NCI-H2196 treated with DMSO at 0.1 percent for 48 hours (cell line): ENCODE results near the gene HOXC10.

Experiments
- DNase-seq: peaks from one replicate; lab custom pipeline; 2025; ENCODE audit not compliant: unreplicated experiment; lab: John Stamatoyannopoulos, UW

Gene HOXC10

DNA sequence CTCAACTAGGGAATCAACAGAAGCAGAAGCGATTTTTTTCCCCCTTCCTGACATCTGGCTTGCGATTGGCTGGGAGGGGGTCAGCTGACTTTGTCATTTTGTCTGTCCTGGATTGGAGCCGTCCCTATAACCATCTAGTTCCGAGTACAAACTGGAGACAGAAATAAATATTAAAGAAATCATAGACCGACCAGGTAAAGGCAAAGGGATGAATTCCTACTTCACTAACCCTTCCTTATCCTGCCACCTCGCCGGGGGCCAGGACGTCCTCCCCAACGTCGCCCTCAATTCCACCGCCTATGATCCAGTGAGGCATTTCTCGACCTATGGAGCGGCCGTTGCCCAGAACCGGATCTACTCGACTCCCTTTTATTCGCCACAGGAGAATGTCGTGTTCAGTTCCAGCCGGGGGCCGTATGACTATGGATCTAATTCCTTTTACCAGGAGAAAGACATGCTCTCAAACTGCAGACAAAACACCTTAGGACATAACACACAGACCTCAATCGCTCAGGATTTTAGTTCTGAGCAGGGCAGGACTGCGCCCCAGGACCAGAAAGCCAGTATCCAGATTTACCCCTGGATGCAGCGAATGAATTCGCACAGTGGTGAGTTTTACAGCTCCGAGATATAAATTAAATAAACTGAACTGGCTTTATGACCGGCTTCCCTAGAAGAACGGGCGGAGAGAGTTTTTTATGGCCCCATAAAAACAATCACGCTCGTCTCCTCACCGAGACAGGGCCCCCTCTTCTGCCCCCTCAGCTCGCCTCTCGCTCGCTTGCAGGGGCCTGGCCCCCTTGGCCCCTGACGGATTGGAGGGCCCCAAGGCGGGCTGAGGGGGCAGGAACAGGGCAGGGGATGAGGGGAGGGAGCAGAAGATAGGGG is 43.6 kb downstream of the HOXC10 start, which contains the start of gene HOXC6:
Gene HOXC6 (plus strand): TSS at position 127 of the 888 bp plus-strand sequence. CDS start 82 bp downstream, at position 209.
- DNase-seq: no peak

DNA sequence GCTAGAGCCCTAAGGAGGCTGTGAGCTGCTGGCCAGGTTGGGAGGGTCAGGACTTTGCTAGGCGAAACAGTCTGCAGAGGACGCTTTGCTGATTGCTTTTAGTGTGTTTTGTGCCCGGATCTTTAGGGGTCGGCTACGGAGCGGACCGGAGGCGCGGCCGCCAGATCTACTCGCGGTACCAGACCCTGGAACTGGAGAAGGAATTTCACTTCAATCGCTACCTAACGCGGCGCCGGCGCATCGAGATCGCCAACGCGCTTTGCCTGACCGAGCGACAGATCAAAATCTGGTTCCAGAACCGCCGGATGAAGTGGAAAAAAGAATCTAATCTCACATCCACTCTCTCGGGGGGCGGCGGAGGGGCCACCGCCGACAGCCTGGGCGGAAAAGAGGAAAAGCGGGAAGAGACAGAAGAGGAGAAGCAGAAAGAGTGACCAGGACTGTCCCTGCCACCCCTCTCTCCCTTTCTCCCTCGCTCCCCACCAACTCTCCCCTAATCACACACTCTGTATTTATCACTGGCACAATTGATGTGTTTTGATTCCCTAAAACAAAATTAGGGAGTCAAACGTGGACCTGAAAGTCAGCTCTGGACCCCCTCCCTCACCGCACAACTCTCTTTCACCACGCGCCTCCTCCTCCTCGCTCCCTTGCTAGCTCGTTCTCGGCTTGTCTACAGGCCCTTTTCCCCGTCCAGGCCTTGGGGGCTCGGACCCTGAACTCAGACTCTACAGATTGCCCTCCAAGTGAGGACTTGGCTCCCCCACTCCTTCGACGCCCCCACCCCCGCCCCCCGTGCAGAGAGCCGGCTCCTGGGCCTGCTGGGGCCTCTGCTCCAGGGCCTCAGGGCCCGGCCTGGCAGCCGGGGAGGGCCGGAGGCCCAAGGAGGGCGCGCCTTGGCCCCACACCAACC is 44.8 kb downstream of the HOXC10 start:
- no peak for DNase-seq

DNA sequence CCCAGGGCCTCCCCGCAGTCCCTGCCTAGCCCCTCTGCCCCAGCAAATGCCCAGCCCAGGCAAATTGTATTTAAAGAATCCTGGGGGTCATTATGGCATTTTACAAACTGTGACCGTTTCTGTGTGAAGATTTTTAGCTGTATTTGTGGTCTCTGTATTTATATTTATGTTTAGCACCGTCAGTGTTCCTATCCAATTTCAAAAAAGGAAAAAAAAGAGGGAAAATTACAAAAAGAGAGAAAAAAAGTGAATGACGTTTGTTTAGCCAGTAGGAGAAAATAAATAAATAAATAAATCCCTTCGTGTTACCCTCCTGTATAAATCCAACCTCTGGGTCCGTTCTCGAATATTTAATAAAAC is 45.5 kb downstream of the HOXC10 start:
- no peak for DNase-seq

DNA sequence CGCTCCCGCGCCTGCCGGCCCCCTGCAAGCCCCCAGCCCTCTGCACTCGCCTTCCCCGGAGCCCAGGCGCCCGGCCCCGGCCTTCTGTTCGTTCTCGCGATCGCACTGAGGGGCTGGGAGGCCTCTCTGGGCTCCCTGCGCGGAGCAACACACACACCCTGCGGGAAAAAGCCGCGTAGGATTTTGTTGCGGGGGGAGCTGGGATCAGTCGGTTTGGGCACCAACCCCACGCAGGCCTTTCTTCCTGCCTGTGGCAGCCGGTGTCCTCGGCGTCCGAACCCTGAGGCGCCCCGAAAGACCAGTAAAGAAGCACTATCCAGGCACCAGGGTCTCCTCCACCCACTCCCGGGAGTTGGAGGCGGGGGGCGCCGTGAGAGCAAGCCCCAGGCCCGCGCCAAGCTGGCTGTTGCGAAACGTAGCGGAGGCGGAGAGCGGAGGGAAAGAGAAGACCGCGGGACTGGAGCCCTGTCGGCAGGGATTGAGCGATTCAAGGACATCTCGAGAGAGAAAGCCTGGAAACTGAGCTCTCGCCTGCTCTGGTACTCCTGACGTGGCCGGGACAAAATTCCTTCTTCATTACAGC is 46.0 kb downstream of the HOXC10 start:
- no peak for DNase-seq

DNA sequence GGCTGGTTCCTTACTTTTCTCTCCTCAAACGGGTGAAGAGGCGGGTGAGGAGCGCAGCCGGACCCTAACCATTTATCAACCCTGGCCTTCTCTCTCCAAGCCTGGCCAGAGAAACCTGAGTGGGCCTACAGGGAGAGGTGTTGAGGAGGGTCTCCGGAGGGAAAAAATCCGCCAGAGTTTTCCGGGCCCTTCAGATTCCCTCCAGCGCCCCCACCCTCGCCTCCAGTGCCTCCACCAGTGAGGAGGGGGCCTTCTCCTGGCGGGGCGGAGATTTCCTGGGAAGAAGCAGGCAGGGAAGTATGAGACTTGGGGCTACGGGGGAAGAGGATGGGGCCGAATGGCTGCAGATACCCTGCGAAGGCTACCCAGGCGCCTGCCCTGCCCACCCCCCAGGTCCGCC is 46.5 kb downstream of the HOXC10 start:
- DNase-seq: no peak

DNA sequence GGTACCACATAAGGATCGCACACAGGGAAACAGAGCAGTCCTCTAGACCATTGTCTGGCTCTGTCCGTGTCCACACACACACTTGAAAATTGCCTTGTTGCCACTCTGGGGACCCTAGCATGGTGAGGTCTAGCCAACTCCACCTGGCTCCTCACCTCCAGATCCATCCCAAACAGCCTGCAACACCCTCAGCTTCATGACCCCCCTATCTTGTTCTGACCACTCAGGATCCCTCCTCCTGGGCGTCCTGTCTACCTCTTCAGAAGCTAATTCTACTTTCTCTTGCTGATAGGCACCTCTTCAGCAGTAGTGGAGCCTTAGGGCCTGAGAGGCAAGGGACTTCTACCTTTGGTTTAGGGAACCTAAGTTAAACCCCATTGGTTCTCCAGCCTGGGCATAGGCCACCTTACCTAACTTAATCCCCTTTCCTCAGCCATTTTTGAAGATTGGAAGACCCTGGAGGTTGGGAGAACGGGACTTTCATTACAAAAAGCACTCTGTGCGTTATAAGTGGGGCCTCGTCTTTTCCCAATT is 47.2 kb downstream of the HOXC10 start:
- DNase-seq: no peak

DNA sequence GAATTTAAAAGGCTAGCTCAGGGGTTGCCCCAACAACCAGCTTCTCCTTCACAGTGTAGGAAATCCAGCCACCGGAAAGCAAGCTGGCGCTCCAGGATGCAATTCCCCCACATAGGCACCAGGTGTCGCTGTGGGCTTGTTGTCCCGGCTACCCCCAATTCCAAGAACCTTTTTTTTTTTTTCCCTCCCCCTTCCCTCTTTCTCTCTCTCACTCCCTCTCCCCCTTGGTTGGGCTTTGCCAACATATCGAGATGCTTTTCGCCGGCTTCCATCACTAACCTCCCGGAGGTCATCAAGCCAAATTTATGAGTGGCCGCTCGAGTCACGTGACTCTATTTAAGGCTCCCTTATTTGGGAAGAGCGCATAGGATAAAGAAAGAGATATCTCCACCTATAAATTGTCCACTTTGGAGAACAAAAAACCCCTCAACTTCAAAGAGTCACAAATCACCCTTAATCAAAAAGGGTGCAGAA is 47.7 kb downstream of the HOXC10 start, which contains the start of gene HOXC5:
Gene HOXC5 (plus strand): TSS at position 424 of the 474 bp plus-strand sequence. CDS start 73 bp downstream, outside the sequence.
- DNase-seq: peak; percentile 63

DNA sequence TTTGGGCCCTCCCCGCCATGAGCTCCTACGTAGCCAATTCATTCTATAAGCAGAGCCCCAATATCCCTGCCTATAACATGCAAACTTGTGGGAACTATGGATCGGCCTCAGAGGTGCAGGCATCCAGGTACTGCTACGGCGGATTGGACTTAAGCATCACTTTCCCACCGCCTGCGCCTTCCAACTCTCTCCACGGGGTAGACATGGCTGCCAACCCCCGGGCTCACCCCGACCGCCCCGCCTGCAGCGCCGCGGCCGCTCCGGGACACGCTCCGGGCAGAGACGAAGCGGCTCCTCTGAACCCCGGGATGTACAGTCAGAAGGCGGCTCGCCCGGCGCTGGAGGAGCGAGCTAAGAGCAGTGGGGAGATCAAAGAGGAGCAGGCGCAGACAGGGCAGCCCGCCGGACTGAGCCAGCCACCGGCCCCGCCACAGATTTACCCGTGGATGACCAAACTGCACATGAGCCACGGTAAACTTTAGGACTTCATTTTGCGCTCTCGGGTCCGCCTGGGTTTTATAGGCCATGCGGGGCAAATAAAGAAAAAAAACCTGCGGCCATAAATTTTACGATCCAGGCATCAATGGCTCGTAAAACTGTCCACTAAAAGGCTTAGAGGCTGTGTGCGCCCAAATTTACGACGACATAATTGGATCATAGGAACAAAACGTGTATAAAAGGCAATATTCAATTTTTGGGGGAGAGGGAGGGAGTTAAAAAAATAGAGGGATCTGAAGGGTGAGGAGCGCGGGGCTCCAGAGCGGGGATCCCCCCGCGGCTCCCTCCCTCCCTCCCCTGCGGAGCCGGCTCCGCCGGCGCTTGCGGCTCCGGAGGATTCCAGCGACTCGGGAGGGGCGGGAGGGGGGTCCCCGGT is 48.4 kb downstream of the HOXC10 start:
- no peak for DNase-seq

DNA sequence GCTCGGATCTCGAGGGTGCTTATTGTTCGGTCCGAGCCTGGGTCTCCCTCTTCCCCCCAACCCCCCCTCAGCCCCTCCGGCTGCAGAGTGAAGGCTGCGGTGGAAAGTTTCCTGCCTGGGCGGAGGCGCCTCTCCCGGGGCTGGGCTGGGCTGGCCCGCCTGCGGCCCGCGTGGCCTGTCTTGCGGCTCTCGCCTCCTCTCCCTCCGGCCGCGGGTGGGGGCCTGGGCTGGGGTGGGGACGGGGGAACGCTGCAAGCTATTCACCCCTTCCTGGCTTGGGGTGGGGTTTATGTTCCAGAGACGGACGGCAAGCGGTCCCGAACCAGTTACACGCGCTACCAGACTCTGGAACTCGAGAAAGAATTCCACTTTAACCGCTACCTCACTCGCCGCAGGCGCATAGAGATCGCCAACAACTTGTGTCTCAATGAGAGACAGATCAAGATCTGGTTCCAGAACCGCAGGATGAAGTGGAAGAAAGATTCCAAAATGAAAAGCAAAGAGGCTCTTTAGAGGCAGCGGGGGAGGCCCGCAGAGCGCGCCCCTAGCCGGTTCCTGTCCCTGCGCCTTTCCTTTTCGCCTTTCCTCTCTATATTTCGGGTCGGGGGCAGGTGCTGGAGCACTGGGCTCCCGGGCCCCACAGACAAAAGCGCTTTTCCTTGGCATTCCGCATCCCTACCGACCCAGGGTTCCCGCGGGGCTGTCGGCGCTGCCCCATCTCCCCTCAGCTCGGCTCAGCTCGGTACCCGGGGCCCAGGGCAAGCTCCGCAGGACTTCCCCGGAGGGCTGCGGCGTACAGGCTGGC is 49.2 kb downstream of the HOXC10 start:
- DNase-seq: no peak

DNA sequence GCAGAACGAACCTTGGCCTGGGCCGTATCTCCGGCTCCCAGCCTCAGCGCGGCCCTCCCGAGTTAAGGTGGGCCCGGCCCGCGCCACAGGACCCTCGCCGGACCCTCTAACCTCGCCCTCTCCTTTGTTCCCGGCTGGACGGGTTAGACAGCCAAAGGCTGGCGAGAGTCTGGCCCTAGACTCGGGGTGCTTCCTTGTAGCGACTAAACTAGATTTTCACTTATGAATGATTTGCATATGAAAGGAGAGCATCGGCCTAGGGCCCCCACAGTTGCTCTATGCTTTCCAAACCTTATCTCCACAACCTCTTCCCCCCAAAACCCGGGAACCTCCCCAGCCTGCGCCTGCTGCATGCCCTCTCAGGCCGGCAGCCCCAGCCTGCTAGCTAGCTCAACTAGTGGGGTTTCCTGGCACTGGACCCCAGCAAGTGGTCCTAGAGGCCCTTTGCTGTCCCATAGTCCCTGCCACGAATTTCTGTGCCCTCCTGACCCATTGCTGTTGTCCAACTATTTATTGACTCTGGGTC is 49.9 kb downstream of the HOXC10 start:
- DNase-seq: no peak

DNA sequence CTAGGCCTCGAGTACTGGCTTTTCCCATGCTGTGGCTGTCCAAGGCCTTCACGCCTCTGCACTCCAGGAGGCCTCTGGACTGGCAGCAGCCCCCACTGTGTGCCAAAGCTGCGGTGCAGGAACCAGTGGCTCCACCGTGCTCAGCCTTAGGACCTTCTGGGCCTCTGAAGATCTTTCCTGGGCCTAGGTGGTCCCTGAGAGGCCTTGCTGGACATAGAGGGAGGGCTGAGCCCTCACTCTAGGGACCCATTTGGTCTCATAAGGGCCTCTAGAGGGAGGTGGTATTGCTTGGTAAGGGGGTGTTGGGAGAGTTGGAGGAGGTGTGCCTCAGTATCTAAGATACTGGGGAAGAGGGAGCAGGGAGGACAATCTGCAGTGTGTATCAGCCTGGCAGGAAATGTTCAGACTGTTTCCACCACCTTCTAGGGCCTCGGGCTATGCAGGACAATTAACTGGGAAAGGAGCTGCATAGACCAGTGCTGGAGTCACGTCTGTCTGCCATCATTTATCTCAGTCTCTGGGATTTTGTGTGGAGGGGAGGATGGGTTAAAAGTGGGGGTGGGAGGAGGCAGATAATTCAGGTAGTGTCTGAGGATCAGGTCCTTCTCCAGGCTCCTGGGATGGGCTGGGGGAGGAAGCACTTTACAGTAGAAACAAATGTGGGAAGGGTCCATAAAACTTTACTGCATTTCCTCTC is 50.8 kb downstream of the HOXC10 start:
- DNase-seq: no peak

DNA sequence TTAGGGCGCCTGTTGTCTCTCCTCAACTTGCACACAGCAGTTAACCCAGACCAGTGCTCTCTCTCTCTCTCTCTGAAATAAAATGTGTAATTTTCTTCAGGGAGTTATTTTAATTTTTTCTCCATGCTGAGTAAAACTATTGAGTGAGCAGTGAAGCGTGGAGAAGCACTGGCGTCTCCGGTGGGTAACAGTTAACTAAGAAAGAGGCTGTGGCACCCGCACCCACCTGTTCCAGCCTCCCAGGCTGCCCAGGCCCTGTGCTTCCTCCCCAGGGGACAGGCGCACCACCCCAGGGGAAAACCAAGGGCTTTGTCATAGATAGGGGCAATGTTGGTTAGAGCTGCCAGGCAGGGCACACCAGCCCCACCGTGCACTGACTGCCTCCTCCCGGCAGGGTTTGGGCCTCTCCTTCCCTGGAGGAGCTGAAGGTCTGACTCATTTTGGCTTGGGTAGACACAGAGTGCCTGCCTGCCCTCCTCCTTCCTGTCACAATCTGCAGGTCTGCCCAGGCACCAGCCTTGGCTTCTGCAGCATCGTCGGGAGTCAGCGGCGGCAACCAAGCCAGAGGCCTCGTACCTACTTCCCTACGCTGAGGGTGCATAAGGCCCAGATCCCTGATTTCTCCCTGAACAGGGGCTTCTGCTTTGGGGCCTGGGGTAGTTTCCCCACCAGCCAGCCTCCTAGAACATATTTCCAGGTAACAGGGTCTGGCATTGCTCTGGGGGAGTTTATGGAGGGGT is 51.8 kb downstream of the HOXC10 start:
- no peak for DNase-seq

DNA sequence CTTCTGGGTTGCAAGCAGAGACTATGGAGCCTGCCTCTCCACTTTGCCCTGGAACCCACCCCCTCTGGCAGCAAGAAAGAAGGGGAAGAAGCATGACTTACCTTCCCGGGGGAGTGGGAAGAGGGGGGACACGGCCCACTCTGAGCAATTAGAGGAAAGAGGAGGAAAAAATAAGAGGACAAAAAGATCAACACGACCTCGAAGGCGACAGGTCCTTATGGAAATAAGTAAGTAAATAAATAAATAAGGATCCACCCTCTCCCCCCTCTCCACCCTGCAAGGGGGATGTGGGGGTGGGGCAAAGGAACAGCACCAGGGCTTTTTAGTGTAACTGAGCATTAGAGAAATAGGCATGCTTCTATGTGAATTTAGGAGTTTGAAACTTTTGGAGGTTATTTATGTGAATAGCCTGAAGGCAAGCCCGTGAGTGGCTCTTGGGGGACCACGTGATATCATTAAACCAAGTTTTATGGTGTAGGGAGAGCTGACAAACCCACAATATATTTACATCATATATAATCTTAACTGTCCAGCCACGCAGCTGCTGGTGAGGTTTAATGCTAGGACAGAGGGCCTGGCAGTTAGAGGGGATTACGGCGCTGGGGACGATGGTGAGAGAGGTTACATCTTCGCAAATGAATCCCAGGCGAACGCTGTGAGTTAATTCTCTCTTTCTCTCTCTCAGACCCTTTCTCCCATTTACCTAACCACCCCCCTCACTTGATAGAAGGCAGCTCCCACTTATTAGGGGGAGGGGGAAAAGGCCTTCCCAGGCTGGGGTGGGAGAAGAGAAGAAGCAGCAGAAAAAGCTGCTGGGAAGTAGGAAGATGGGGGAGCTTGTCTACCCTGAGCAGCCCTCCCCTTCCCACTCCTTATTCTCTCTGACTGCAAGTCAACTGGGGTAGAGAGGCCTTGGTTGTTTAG is 52.7 kb downstream of the HOXC10 start:
- DNase-seq: no peak

DNA sequence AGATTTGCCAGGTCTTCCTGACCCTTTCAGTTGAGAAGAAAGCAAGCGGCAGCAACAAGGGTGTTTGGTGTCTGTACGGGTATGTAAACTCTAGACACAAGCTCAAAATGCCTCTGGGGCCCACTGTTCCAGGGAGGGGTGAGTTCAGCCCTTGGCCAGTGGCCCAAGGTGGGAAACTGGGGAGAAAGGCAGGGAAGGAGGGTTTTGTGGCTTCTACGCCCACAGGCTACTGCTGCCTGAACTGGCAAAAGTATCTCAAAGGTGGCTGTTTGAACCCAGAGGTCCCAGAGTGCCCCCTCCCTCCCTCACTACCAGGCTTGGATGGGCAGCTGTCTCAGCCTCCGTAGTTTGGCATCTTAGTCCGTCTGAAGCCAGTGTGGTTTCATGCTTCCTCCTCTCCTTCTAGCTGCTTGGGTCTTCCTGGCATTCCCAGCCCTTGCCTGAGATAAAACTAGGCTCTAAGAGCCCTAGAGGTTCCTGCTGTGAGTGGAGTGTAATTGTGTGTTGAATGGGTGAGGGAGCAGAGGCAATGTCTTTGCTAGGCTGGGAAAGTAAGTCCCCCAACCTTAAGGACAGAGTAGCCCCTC is 53.4 kb downstream of the HOXC10 start:
- DNase-seq: no peak

DNA sequence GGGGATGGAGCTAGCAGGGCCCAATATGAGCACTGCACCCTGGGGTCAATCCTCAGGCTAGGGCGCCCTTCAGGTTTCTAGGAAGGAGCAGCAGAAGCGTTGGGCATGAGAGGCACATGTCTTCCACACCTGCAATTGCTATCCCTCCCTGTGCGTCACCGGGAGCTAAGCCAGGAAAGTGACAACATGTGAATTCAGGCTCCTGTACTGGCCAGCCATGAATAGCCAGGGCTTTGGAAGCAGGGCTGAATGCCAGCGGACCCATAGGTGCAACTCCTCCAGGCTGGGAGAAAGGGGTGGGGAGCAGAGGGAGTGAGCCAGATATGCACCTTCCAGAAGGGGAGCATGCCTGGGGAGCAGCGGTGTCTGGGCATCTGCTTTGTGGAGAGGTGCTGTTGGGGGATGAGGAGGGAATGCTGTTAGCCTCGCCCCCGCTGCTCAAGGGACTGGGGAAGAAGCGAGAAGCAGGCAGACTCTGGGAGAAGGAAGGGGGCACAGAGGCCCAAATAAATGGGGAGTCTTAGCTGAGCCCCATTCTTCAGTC is 54.0 kb downstream of the HOXC10 start:
- peak; percentile 71 for DNase-seq
